ENCODE results near the gene C5orf46. TPM values are rescaled to one million over a fixed set of nuclear protein-coding genes. Genes with fewer than 3 reads are reported as not detected.

Gene C5orf46
- total and polyA plus RNA-seq, 2 experiments from 2014 or later: 1.5 TPM; not detected in 1

DNA sequence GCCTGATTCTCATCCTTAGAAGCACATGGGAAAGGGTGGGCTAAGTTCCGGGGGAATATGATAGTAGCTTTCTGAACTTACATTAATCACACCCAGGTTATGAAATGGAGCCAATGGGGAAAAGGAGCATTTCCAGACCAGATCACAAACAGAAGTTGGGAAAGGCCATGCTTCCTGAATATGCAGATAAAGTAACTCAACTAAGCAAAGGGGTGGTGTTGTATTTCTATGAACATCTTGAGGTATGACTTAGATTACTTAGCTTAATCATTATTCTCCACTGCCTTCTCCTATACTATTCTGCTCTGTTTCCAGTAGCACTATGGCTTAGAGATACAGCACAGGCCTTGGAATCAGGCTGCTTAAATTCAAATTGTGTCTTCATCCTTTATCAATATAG is 10.5 kb downstream of the C5orf46 start:
- no peak overlapping the region for H2AFZ ChIP-seq
- H3K27ac ChIP-seq: no peak overlapping the region
- H3K9ac ChIP-seq: no peak overlapping the region
- H3K27me3 ChIP-seq (replicated peaks; ENCODE audit: insufficient read depth): no peaks in the 10 kb centered on the region
- no peaks in the 10 kb centered on the region for H3K9me3 ChIP-seq (ENCODE audit: low read depth)
- in situ Hi-C loops (cut with MboI): no loop called here
- no peaks in the 10 kb centered on the region for H3K36me3 ChIP-seq (ENCODE audit: low read depth)
- 61 to 71% methylated on average over 1 of the region's 1 CpG for WGBS, 2 experiments (ENCODE audit: low coverage in 1 of 2, low lambda C conversion rate in 2 of 2, missing lambda C conversion rate in 2 of 2)
- H3K9me2 ChIP-seq (ENCODE audit: insufficient read depth): no peaks in the 10 kb centered on the region
- TF ChIP-seq EZH2 (IDR thresholded peaks at IDR 0.05; ENCODE audit: insufficient read depth, poor library complexity, severe bottlenecking) (no peak), EZH2phosphoT487 (IDR thresholded peaks at IDR 0.05; ENCODE audit: insufficient read depth, low read depth) (no peak)
- H3F3A ChIP-seq (ENCODE audit: insufficient read depth): no peaks in the 10 kb centered on the region
- DNase-seq: no peak
- H3K4me3 ChIP-seq: no peak overlapping the region
- no peaks in the 10 kb centered on the region for H3K4me1 ChIP-seq (ENCODE audit: insufficient read depth)
- H3K4me2 ChIP-seq (ENCODE audit: unreplicated experiment): no peak overlapping the region
- no peaks in the 10 kb centered on the region for H4K20me1 ChIP-seq (ENCODE audit: insufficient read depth)
- no peaks in the 10 kb centered on the region for H3K79me2 ChIP-seq (ENCODE audit: insufficient read depth)

DNA sequence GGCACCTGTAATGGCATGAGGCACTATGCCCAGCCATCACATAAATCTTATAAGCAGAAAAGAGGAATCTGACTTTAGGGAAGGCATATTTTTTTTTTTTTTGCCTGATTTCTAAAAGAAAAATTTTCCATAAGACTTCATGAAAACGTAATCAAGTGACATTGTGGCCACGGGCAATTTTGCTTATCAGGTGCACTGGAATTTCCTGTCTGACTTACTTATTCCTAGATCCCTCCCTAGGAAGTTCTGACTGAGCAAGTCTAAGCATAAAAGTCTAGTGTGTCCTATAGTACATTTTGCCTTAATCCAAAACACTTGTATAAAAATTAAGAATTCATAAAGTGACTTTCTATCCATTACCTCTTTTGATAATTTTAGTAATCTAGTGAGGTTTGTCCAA is 12.5 kb downstream of the C5orf46 start:
- Histone ChIP-seq H3K9ac (no peak overlapping the region), H3K36me3 (ENCODE audit: low read depth) (no peaks in the 10 kb centered on the region), H3F3A (ENCODE audit: insufficient read depth) (no peaks in the 10 kb centered on the region), H3K4me1 (ENCODE audit: insufficient read depth) (no peaks in the 10 kb centered on the region), H3K4me3 (no peak overlapping the region), H4K20me1 (ENCODE audit: insufficient read depth) (no peaks in the 10 kb centered on the region), H3K79me2 (ENCODE audit: insufficient read depth) (no peaks in the 10 kb centered on the region), H3K9me2 (ENCODE audit: insufficient read depth) (no peaks in the 10 kb centered on the region), H3K27me3 (replicated peaks; ENCODE audit: insufficient read depth) (no peaks in the 10 kb centered on the region), H3K9me3 (ENCODE audit: low read depth) (no peaks in the 10 kb centered on the region), H3K27ac (no peak overlapping the region), H3K4me2 (ENCODE audit: unreplicated experiment) (no peak overlapping the region), H2AFZ (no peak overlapping the region)
- in situ Hi-C loops (cut with MboI): no loop called here
- no peak for DNase-seq
- 15 to 20% methylated on average over 2 of the region's 2 CpGs for WGBS, 2 experiments (ENCODE audit: low coverage in 1 of 2, low lambda C conversion rate in 2 of 2, missing lambda C conversion rate in 2 of 2)
- TF ChIP-seq EZH2 (IDR thresholded peaks at IDR 0.05; ENCODE audit: insufficient read depth, poor library complexity, severe bottlenecking): no peak

DNA sequence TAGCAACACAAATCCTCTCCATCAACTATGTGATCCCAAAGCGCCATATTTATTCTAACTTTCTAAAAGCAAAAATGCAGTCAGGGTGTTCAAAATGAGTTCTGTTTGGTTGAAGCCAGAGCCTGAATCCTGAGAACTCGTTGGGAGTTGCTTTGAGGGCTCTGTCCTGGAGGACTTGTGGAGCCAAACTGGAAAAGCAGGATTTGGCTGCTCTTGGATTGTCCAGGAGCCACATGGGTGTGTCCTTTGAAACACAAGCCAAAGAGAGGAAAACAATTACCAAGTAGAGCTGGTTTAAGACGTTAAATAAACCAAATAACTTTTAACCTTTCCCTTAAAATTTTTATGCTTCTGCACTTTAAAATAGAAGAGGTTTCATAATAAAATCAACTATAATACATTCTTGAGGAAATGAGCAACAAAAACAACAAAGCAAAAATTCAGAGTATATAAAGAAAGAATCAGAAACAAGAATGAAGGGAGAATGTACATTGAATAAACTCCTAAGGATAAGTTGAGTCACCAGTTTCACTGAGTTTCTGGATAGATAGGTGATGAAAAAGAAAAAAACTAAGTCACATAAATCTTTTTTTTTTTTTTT is 13.5 kb downstream of the C5orf46 start:
- in situ Hi-C loops (cut with MboI): no loop called here
- H3K4me3 ChIP-seq: no peak overlapping the region
- no peaks in the 10 kb centered on the region for H3K4me1 ChIP-seq (ENCODE audit: insufficient read depth)
- H3K9me3 ChIP-seq (ENCODE audit: low read depth): no peaks in the 10 kb centered on the region
- WGBS, 2 experiments (ENCODE audit: low coverage in 1 of 2, low lambda C conversion rate in 2 of 2, missing lambda C conversion rate in 2 of 2): 16 to 17% methylated on average over 3 of the region's 3 CpGs
- H3F3A ChIP-seq (ENCODE audit: insufficient read depth): no peaks in the 10 kb centered on the region
- no peak for DNase-seq
- no peak overlapping the region for H3K9ac ChIP-seq
- H3K36me3 ChIP-seq (ENCODE audit: low read depth): no peaks in the 10 kb centered on the region
- no peaks in the 10 kb centered on the region for H3K9me2 ChIP-seq (ENCODE audit: insufficient read depth)
- no peak overlapping the region for H2AFZ ChIP-seq
- H3K4me2 ChIP-seq (ENCODE audit: unreplicated experiment): no peak overlapping the region
- H3K27me3 ChIP-seq (replicated peaks; ENCODE audit: insufficient read depth): no peaks in the 10 kb centered on the region
- no peaks in the 10 kb centered on the region for H3K79me2 ChIP-seq (ENCODE audit: insufficient read depth)
- TF ChIP-seq EZH2phosphoT487 (IDR thresholded peaks at IDR 0.05; ENCODE audit: insufficient read depth, low read depth): no peak
- no peak for TF ChIP-seq EZH2 (IDR thresholded peaks at IDR 0.05; ENCODE audit: insufficient read depth, poor library complexity, severe bottlenecking)
- H3K27ac ChIP-seq: no peak overlapping the region
- H4K20me1 ChIP-seq (ENCODE audit: insufficient read depth): no peaks in the 10 kb centered on the region

DNA sequence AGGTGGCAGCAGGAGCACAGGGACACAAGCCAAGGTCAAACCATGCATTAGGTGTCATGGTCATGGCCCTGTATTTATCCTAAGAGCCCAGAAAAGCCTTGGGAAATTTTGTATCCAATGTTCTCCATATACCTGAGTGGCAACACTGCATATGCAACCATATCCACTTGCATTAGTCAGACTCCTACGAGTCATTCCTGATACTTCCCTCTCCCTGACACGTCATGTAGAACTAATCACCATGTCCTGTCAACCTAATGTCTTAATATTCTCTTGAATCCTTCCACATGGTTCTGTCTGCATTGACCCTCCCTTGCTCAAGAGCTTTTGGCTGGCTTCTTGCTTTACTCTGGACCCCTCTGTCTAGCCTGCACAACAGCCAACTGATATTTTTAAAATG is 18.4 kb downstream of the C5orf46 start:
- Histone ChIP-seq H3K4me1 (ENCODE audit: insufficient read depth) (no peaks in the 10 kb centered on the region), H3K27me3 (replicated peaks; ENCODE audit: insufficient read depth) (no peaks in the 10 kb centered on the region), H3F3A (ENCODE audit: insufficient read depth) (no peaks in the 10 kb centered on the region), H3K4me2 (ENCODE audit: unreplicated experiment) (no peak overlapping the region), H3K27ac (no peak overlapping the region), H3K4me3 (no peak overlapping the region), H3K36me3 (ENCODE audit: low read depth) (no peaks in the 10 kb centered on the region), H3K9me2 (ENCODE audit: insufficient read depth) (no peaks in the 10 kb centered on the region), H3K79me2 (ENCODE audit: insufficient read depth) (no peaks in the 10 kb centered on the region), H4K20me1 (ENCODE audit: insufficient read depth) (no peaks in the 10 kb centered on the region), H2AFZ (no peak overlapping the region), H3K9ac (no peak overlapping the region), H3K9me3 (ENCODE audit: low read depth) (no peaks in the 10 kb centered on the region)
- in situ Hi-C loops (cut with MboI): no loop called here
- no peak for TF ChIP-seq EZH2phosphoT487 (IDR thresholded peaks at IDR 0.05; ENCODE audit: insufficient read depth, low read depth)
- WGBS, 2 experiments (ENCODE audit: low coverage in 1 of 2, low lambda C conversion rate in 2 of 2, missing lambda C conversion rate in 2 of 2): 5 to 6% methylated on average over 2 of the region's 2 CpGs
- DNase-seq: peak; percentile 24

Measured in GM23248 (cell line).